ENCODE data around the gene MT1B.

DNA sequence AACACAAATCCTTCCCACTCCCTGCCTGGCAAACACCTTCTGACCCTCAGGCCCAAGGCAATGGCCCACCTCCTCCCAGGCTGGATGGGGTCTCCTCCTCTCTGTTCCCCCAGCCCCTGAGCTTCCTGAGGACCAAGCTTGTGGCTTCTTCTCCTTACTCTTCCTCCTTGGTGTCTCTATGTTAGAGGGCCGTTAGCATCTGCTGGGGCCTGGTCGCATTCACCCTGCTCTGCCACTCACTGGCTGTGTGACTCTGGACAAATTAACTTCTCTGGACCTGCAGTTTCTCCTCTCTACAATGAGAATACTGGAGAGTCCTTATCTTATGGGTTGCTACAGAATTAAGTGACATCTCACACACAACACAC is 44.0 kb upstream of the MT1B start:
- TF ChIP-seq, protein P1, sequence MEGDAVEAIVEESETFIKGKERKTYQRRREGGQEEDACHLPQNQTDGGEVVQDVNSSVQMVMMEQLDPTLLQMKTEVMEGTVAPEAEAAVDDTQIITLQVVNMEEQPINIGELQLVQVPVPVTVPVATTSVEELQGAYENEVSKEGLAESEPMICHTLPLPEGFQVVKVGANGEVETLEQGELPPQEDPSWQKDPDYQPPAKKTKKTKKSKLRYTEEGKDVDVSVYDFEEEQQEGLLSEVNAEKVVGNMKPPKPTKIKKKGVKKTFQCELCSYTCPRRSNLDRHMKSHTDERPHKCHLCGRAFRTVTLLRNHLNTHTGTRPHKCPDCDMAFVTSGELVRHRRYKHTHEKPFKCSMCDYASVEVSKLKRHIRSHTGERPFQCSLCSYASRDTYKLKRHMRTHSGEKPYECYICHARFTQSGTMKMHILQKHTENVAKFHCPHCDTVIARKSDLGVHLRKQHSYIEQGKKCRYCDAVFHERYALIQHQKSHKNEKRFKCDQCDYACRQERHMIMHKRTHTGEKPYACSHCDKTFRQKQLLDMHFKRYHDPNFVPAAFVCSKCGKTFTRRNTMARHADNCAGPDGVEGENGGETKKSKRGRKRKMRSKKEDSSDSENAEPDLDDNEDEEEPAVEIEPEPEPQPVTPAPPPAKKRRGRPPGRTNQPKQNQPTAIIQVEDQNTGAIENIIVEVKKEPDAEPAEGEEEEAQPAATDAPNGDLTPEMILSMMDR (IDR thresholded peaks at IDR 0.05) = no peak
- no peak for TF ChIP-seq POLR2AphosphoS5 (IDR thresholded peaks at IDR 0.05)
- TF ChIP-seq POLR2A (IDR thresholded peaks at IDR 0.05) = peak in 1 of 2 donors; percentile 4
